HepG2 (cell line): ENCODE results near the gene ARL2. TPM values are rescaled to one million over a fixed set of nuclear protein-coding genes. Genes with fewer than 3 reads are reported as not detected.
A peak's percentile ranks its signal among the peaks of the same experiment; 100 is the strongest.

Experiments used
- ARID2 ChIP-seq: sonication (generic); formaldehyde crosslinking; IDR thresholded peaks from 2 replicates; pipeline ENCODE4 v1.8.1; 2022; ENCODE audit warnings: mild to moderate bottlenecking, missing genetic modification reagents, borderline replicate concordance
- ARNTL ChIP-seq: sonication (generic); formaldehyde crosslinking; IDR thresholded peaks from 2 replicates; pipeline ENCODE4 v1.4.0; 2020; ENCODE audit warnings: mild to moderate bottlenecking, missing genetic modification reagents
- ATF4 ChIP-seq, 2 experiments: fragments of 450-650 bp in 1 of 2; sonication (generic) in 1 of 2; formaldehyde crosslinking; IDR thresholded peaks; 2 replicates each; pipeline versions ENCODE4 v1.5.0 to v1.8.0; 2020 to 2022; ENCODE audit warnings: mild to moderate bottlenecking in 1 of 2, missing genetic modification reagents in 1 of 2
- BCL6 ChIP-seq: IDR thresholded peaks from 2 replicates; pipeline ENCODE4 v1.6.1; 2016; ENCODE audit warnings: missing genetic modification reagents, missing compliant biosample characterization
- CBX1 ChIP-seq: IDR thresholded peaks from one replicate; pipeline ENCODE4 v1.6.1; 2016; ENCODE audit warnings: antibody characterized with exemption, low read depth
- CCAR2 ChIP-seq: fragments of 200-400 bp; formaldehyde crosslinking; optimal IDR thresholded peaks from 2 replicates; pipeline ENCODE3; 2018; ENCODE audit warnings: low read depth, mild to moderate bottlenecking, low read length, moderate library complexity
- ELF3 ChIP-seq: IDR thresholded peaks from 2 replicates; pipeline ENCODE4 v1.6.1; 2016; ENCODE audit warnings: missing genetic modification reagents, missing compliant biosample characterization
- HOXA3 ChIP-seq: sonication (generic); formaldehyde crosslinking; IDR thresholded peaks from 2 replicates; pipeline ENCODE4 v1.5.0; 2020; ENCODE audit warnings: missing genetic modification reagents
- KDM1A ChIP-seq: IDR thresholded peaks from 2 replicates; pipeline ENCODE4 v1.6.1; 2016; ENCODE audit warnings: missing compliant biosample characterization
- KLF9 ChIP-seq: IDR thresholded peaks from 2 replicates; pipeline ENCODE4 v1.6.1; 2016; ENCODE audit warnings: low read depth
- LBX2 ChIP-seq: sonication (generic); formaldehyde crosslinking; IDR thresholded peaks from 2 replicates; pipeline ENCODE4 v1.5.0; 2020; ENCODE audit warnings: missing genetic modification reagents, mild to moderate bottlenecking, borderline replicate concordance
- NCOA1 ChIP-seq: sonication (generic); formaldehyde crosslinking; IDR thresholded peaks from 2 replicates; pipeline ENCODE4 v1.9.0; 2021; ENCODE audit warnings: missing genetic modification reagents
- NCOA2 ChIP-seq: sonication (generic); formaldehyde crosslinking; IDR thresholded peaks from 2 replicates; pipeline ENCODE4 v1.8.0; 2022; ENCODE audit warnings: inconsistent platforms
- RBM39 ChIP-seq: fragments of 200-400 bp; formaldehyde crosslinking; IDR thresholded peaks from one replicate; pipeline ENCODE4 v1.6.1; 2018; ENCODE audit warnings: antibody characterized with exemption, mild to moderate bottlenecking, low read depth, low read length; ENCODE audit not compliant: poor library complexity, severe bottlenecking
- RFX1 ChIP-seq: fragments of 450-650 bp; IDR thresholded peaks from 2 replicates; pipeline ENCODE4 v1.6.1; 2017
- ZFP41 ChIP-seq: sonication (generic); formaldehyde crosslinking; IDR thresholded peaks from 2 replicates; pipeline ENCODE4 v1.4.0; 2020; ENCODE audit warnings: mild to moderate bottlenecking, missing genetic modification reagents, borderline replicate concordance
- ZNF17 ChIP-seq: sonication (generic); formaldehyde crosslinking; IDR thresholded peaks from 2 replicates; pipeline ENCODE4 v1.5.0; 2020; ENCODE audit warnings: mild to moderate bottlenecking, missing genetic modification reagents
- ZNF326 ChIP-seq: sonication (generic); formaldehyde crosslinking; IDR thresholded peaks from 2 replicates; pipeline ENCODE4 v1.4.0; 2020; ENCODE audit warnings: missing genetic modification reagents, borderline replicate concordance
- ZNF552 ChIP-seq: sonication (generic); formaldehyde crosslinking; IDR thresholded peaks from 2 replicates; pipeline ENCODE4 v1.9.0; 2022; ENCODE audit warnings: missing genetic modification reagents, mild to moderate bottlenecking, borderline replicate concordance
- ZNF609 ChIP-seq: sonication (generic); formaldehyde crosslinking; IDR thresholded peaks from 2 replicates; pipeline ENCODE4 v1.4.0; 2020; ENCODE audit warnings: mild to moderate bottlenecking, missing genetic modification reagents, borderline replicate concordance
- ZNF644 ChIP-seq: IDR thresholded peaks from 2 replicates; pipeline ENCODE4 v1.6.1; 2016; ENCODE audit warnings: low read depth
- ZNF761 ChIP-seq: sonication (generic); formaldehyde crosslinking; conservative IDR thresholded peaks from 2 replicates; pipeline ENCODE4 v1.4.0; 2020; ENCODE audit warnings: mild to moderate bottlenecking, missing genetic modification reagents
- ZNF83 ChIP-seq: sonication (generic); formaldehyde crosslinking; IDR thresholded peaks from 2 replicates; pipeline ENCODE4 v1.4.0; 2020; ENCODE audit warnings: missing genetic modification reagents, mild to moderate bottlenecking, borderline replicate concordance
- ZSCAN25 ChIP-seq: sonication (generic); formaldehyde crosslinking; IDR thresholded peaks from 2 replicates; pipeline ENCODE4 v1.8.0; 2022; ENCODE audit warnings: mild to moderate bottlenecking, missing genetic modification reagents
- polyA plus RNA-seq, 8 experiments: library from polyadenylated mRNA; depleted of rRNA in 3 of 8; stranded (reverse) in 7 of 8; unstranded in 1 of 8; fragments of >200 nt; fragmentation: Illumina TruSeq in 4 of 8; extraction: Trizol in 4 of 8; gene quantifications; 2 replicates each; pipeline versions ENCODE4 v1.2.1 to v1.2.3, GENCODE V29; 2011 to 2016; ENCODE audit warnings: low read depth in 4 of 8, missing spikeins in 1 of 8, mixed read lengths in 1 of 8; ENCODE audit not compliant: insufficient read depth in 1 of 8
- total RNA-seq, 5 experiments: library from RNA; depleted of rRNA; stranded (reverse); fragments of >200 nt; fragmentation: Illumina TruSeq; extraction: Trizol; gene quantifications; 2 replicates each; pipeline ENCODE4 v1.2.3, GENCODE V29; 2016; ENCODE audit warnings: low read depth in 1 of 5
- TF ChIP-seq, protein P1 (sequence below): IDR thresholded peaks from 2 replicates; pipeline ENCODE4 v1.6.1; 2016; ENCODE audit warnings: mild to moderate bottlenecking, missing biosample characterization, missing genetic modification reagents

ARL2 gene
- total and polyA plus RNA-seq, 2 of the 13 experiments (the other 11 are each of a cell fraction or from before 2014, with no cell fraction given): 82.9 to 84.4 TPM

DNA sequence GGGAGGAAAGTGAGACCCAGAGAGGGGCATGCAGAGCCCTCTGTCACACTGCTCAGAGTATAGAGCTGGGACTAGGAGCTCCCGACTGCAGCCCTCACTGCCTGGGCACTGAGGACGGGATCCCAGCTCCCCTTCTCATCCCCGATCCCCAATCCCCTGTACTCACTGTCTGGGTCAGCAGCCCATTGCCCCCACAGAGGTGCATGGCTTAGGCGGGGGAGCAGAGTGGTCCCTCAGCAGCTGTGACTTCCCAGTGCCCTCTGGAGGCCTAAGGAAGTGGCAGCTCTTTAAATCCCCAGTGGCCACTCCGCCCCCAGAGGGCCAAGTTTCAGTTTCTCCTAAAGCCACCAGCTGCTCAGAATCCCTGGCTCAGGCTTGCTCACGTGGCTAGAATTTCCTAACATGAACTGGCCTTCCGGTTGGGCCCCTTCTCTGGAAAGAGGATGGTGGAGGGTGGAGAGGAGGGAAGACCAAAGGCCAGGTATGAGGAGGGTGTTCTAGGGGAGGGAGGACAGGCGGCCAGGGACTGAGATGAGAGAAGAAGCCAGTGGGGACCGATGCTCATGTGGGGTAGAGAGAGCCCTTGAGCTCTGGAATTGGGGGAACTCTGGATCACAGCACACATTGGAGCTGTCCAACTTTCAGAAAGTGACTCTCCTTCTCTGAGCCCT, 17.1 kb upstream of the ARL2 start, which contains the start of gene BATF2 (continued):
- TF ChIP-seq LBX2 (no peak), ZNF17 (no peak), ZNF326 (CRISPR knock-in tag) (no peak), KLF9 (CRISPR knock-in tag) (no peak), CCAR2 (no peak), ZNF761 (CRISPR knock-in tag) (peak; percentile 55; the same call in 1 of the 2 replicates), ZNF644 (peak; percentile 50; the same call in 1 of the 2 replicates), ZNF609 (CRISPR knock-in tag) (peak; percentile 50; the same call in 1 of the 2 replicates), NCOA1 (CRISPR knock-in tag) (no peak), BCL6 (CRISPR knock-in tag) (peak; percentile 72), RBM39 (no peak), KDM1A (CRISPR knock-in tag) (no peak), ATF4 (CRISPR knock-in tag; IDR thresholded peaks at IDR 0.05) (peak in 1 of 2 experiments; percentile 46; a peak in 1 of 4 replicates), ZSCAN25 (CRISPR knock-in tag) (peak; percentile 61; the same call in 1 of the 2 replicates), ARNTL (CRISPR knock-in tag) (peak; percentile 98), RFX1 (no peak), ZNF83 (CRISPR knock-in tag) (0 out of 2 replicates have a peak, but pooled peaks have one; percentile 43), ARID2 (peak; percentile 64; the same call in 1 of the 2 replicates), NCOA2 (CRISPR knock-in tag) (peak; percentile 68; the same call in 1 of the 2 replicates), CBX1 (no peak), ZFP41 (no peak), ZNF552 (no peak), HOXA3 (peak; percentile 25; the same call in 1 of the 2 replicates), ELF3 (peak; percentile 71; the same call in 1 of the 2 replicates)
- TF ChIP-seq, protein P1, sequence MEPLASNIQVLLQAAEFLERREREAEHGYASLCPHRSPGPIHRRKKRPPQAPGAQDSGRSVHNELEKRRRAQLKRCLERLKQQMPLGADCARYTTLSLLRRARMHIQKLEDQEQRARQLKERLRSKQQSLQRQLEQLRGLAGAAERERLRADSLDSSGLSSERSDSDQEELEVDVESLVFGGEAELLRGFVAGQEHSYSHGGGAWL (CRISPR knock-in tag): 0 out of 2 replicates have a peak, but pooled peaks have one; percentile 53
